ENCODE results near the gene NECTIN4.
"Not testable (repeated sequence)": the region's sequence is repeated elsewhere in the genome, so short reads cannot be mapped to it uniquely, and the experiment has no call there.

Gene NECTIN4

DNA sequence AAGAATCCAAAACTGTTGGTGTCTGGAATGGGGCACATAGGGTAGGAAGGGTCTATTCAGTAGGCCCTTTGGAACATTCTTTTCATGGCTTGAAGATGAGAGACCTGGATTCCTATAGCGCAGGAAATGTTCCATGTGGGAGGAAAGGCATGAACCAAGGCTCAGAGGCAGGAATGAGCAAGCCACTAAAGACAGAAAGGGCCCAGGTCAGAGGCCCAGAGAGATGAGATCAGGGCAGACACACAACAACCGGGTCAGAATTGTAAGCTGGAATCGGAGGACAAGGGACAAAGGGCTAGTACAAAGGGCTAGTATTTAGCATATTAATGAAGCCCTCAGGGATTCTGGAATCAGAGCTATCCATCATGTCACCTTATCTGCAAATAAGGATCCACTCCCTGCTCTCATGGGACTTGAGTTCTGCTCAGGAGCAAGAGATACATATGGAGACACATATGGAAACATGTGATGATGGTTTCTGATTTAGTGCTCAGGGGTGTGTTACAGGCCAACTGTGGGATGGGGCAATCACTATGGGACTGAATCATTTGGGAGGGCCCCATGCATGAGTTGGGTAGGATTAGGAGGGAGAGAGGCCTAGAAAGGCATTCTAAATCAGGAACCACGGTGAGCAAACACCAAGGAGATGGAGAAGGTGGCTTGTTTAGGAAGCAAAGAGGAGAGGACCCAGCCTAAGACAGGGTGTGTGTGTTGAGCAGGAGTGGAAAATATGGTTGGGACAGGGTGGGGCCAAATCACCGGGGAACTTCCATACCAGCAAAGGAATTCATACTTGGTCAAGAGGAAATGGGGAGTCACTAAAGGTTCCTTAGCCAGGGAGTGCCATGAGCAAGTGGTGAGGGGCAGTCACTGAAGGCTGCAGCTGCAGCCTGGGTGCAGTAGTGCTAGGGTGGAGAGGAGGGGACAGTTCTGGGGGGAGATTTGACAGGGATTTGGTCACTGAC is 8.6 kb downstream of the NECTIN4 start:
- no peak for DNase-seq

DNA sequence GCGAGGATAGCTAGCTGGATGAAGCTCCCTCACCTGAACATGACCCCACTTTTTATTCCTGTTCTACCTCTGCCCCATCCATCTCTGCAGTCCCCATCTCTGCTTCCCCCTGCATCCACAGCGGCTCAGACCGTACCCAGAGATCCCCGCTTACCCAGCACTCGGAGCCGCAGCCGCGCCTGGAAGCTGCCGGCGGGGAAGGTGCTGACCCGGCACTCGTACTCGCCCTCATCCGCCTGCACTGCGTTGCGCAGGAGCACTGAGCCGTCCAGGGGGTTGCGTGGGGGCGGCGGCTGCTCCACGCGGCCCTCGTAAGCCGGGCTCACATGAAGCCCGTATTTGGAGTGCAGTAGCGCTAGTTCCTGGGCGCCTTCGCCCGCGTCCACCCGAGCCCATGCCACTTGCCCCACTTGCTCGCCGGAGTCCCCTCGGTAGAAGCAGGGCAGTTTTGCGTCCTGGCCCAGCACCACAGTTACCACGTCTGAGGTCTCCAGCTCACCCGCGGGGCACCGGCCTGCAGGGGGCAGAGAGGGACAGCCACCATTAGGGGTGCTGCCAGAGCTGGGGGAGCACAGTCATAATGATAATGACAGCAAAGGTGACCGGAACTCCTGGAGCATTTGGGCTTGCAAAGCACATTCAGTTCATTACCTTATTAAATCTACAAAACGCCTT is 9.8 kb downstream of the NECTIN4 start:
- DNase-seq = no peak

DNA sequence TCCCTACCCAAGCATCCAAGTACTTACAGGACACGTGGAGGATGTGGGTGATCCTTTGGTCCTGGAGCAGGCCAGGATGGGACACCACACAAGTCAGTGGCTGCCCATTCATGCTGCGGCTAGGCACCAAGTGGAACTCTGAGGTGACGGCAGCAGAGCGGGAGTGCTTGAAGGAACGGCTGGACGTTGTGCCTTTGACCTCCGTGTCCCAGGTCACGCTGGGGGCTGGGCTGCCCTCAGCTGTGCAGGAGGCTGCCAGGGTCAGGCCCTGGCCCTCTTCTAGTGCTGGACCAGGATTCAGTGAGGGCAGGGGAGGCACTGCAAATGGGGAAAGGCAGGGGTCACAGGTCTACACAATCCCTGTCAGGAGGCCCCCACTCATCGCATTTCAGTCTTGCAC is 11.9 kb downstream of the NECTIN4 start:
- no peak for DNase-seq

DNA sequence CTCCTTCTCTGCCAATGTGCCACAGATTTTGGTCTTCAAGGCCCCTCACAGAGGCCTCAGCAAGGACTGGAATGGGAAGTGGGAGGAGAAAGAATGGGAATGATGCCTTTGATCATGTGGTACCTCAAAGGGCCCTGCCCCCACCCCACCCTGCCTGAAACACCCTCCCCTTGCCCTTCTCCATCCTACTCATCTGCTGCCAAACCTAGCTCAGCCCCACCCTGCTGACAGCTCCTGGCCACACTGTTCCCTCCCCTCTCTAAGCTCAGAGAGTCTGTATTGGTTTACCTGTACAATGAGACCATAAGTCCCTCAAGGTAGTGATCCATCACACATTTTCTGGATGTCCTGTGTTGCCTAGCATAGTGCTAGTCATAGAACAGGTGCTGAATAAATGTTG is 12.9 kb downstream of the NECTIN4 start:
- no peak for DNase-seq

DNA sequence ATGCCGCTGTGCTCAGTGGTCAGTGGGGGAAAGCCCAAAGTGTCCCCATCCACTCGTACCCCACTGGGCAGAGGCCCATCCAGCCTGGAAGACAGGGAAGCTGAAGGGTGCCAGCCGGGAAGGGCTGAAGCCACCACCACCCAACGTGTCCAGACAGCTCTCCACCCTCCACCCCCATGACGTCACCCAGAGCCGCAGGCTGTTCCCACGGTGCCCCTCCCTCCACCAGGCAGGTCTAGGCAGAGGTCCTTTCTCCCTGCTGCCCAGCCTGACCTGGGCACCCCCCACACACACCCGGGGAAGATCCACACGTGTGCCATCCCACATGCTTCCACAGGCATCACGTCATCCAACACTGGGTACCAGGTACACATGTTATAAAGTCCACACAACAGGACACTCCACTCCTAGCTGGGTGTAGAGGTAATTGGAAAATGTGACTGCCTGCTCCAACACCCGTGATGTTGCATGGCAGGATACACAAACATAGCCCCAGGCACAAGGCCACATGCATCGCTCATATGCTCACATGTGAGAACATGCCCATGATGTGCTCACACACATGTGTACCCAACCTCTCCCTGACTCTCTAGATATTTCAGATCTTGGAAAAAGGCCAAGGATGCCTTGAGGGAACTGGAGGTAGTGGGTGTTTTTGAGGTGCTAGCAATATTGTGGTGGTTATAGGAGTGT is 14.5 kb downstream of the NECTIN4 start:
- no peak for DNase-seq

DNA sequence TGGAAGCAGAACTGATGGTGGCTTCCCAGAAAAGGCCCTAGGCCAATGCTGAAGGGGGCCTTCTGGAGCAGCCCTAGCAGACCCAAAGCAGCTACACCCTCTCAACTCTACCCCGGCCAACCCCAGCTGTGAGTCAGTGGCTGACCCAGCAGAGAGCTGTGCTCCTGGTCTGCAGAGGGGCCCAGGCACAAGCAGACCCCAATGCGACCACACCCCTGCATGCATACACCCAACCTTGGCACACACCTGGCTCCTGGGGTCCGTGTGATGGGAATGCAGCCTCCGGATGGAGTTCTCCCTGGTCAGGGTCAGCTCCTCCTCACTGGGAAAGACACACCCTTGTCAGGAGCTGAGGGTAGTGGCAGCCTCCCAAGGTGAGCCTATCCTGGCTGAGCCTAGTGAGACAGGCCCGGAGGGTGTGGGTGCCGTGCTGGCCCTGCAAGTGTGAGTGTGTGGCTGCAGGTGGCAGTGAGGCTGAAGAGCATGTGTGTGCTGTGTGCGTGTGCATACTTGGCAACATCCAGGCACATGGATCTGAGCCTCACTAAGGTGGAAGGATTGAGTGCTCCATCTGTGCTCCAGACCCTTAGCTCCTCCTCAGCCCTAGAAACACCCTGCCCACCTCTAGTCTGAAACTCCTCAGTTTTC is 15.8 kb downstream of the NECTIN4 start:
- no peak for DNase-seq

DNA sequence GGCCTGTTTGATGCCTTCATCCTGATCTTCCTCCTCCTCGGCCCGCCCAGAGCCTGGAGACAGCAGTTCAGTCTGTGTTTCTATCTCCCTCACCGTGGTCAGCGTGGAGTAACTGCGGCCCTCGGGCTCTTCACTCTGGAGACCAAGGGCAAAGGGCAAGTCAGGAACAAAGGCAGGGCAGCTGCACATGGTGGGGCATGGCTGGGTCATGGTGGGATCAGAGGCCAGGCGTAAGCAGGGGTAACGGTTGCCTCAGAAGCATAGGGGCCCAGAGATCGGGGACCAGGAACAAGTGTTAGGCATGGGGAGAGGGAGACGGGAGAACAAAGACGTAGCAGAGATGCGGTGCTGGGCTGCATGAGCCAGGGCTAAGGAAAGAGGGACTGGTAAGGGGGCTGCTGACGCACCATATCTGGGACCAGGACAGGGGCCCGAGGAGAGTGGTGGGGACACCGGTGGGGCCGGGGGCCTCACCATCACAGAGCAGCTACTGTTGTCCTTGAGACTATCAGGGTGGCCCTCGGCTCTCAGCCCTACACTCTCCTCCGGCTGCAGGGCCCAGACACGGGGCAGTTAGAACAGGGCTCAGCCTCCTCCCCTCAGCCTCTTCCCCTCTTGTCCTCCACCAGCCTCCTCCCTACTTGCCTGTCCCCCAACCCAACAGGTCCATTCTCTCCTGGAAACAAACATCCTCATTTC is 16.5 kb downstream of the NECTIN4 start:
- no peak for DNase-seq

DNA sequence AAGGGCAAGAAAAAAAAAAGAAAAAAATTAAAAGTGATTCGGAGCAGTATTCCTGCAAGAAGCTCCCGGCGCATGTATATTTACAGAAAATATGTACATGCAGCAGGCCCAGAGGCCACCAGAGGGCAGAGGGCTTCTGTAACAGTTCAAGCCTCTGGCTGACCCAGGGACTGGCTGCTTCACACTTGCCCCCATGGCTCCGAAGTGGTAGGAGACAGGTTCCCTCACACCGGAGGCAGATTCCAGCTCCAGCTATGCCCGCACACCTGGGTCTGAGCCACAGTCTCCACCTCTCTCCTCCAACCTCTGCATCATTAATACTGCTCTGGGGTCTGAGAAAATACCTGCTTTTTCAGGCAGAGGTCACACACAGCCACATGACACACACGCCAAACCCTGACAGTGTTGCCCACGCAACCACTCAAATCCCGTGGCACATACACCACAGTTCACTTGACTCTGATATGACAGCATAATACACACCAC is 17.4 kb downstream of the NECTIN4 start:
- DNase-seq = peak; percentile 16 to 40

DNA sequence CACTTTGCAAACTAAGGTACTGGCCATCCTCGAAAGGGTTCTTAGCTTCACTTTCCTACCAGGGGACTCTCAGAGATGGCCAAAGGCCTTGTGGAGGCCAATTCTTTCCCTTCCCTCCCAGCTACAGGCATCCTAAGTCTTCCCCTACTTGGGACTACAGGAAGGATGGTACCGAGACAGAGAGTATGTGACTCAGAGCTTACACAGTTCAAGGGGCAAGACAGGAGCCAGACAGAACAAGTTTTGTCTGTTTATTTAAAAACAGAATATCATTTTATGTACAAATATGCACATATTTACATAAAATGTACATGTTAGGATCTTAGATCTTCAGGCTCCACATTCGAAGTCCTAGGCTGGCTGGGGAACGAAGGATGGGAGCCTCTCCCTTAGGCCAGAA is 18.6 kb downstream of the NECTIN4 start:
- DNase-seq = no peak

DNA sequence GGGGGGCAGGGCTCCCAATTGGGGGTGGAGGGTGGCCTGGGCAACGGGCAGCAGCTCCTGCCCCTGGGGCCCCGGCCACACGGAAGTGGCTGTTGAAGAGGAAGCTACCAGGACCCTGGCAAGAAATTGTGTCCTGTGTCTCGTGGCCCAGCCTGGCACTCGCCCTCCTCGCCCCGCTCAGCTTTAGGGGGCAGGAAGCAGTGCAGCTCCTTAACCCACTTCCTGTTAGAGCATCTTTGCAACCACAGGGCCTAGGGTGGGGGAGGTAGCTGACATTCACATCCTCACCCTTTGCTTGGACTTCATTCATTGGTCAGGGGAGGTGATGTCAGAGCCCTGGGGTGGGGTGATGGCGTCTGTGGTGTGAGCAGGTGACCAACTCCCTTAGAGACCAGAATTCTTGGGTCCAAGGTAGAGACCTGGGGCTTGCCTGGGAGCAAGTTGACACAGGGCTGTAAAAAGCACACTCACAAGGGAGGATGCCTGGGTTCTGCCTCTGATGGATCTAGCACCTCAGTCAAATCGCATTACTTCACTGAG is 19.6 kb downstream of the NECTIN4 start, which contains the start of gene ARHGAP30:
Gene ARHGAP30, minus strand, starts transcription at position 161 of the 540 bp plus-strand sequence. CDS start 267 bp downstream, outside the sequence.
- DNase-seq = peak; percentile 77 to 82

DNA sequence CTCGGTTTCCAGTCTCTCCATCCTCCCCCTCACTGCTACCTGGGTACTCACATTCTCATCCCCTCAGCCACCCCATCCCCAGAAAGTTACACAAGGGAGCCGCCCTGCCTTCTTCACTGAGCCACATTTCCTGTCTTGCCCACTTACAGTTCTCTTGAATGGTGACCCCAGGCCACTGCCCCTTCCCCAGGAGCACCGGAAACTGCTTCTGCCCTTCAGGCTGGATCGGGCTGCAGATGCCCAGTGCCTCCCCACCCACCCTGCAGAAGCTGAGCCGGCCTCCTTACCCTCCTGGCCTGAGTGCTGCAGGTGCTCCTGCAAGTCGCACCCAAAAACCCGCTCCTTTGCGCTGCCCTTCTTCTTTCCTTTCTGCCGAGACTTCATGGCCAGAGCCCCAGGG is 20.1 kb downstream of the NECTIN4 start:
- DNase-seq = no peak

DNA sequence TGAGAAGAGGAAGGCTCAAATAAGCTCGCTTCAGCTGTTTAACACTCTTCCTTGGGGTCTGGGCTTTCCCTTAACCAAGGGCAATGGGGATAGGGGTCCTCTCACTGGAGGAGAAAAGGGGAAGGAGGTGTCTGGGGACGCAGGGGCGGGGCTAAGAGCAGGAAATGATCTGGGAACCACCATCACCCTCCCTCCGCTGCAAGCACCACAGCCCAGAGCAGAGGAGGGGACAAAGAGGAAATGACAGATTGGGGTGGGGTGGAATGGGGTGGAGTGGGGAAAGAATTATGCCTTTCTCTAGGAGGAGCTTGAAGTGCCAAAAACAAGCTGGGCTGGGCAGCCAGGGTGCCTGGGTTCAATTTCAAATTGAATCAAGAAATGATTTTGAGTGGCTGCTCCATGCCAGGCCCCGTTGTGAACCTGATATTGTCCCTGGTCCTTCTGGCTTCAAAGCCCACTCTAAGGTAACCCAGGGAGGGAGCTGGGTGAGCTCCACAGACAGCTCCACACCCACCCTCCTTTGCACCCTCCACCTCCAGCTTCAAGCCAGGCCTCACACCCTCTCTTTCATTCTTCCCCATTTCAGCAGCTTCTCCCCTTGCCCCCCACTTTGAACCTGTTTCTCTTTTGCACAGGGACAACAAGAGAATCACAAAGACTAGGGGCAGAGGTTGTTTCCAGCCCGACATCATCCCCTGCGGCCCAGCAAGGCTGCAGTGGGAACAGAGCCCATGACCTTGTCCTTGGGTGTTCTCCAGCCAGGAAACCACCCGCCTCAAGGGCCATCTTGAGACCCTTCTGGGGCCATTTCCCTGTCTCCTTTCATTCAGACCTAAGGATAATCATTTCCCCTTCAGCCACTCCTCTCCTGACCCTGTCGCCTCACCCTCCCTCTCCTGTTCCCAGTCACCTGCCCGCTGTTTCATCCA is 20.8 kb downstream of the NECTIN4 start:
- DNase-seq = peak; percentile 59 to 93

DNA sequence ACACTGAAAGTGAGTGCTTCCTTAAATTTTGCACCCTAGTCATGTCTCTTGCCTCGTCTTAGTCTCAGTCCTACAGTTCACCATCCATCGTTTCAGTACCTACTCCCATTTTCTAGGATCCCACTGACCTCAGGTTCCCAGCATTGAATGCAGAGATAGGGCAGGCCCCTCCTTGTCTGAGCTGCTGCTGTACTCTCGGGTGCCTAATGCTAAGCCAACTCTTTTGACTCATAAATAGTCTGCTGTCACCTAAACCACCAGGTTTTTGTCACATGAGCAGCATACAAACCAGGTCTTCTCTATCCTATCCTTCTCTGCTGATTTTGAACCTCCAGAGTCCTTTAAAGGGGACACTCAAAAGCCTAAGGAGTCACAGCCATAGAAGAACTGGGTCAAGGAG is 22.7 kb downstream of the NECTIN4 start:
- DNase-seq = no peak

DNA sequence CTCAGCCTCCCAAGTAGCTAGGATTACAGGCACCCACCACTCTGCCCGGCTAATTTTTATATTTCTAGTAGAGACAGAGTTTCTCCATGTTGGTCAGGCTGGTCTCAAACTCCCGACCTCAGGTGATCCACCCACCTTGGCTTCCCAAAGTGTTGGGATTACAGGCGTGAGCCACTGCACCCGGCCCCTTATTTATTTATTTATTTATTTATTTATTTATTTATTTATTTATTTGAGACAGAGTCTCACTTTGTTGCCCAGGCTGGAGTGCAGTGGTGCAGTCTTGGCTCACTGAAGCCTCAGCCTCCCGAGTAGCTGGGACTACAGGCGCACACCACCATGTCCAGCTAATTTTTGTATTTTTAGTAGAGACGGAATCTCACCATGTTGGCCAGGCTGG is 23.7 kb downstream of the NECTIN4 start:
- DNase-seq = not testable (repeated sequence)

DNA sequence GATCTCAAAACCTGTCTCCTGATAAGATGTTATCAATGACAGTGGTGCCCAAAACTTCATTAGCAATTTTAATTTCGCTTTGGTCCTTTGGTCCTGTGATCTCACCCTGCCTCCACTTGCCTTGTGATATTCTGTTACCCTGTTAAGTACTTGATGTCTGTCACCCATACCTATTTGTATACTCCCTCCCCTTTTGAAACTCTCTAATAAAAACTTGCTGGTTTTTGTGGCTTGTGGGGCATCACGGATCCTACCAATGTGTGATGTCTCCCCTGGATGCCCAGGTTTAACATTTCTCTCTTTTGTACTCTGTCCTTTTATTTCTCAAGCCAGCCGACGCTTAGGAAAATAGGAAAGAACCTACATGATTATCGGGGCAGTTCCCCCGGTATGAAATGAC is 25.4 kb downstream of the NECTIN4 start:
- DNase-seq = not testable (repeated sequence)

DNA sequence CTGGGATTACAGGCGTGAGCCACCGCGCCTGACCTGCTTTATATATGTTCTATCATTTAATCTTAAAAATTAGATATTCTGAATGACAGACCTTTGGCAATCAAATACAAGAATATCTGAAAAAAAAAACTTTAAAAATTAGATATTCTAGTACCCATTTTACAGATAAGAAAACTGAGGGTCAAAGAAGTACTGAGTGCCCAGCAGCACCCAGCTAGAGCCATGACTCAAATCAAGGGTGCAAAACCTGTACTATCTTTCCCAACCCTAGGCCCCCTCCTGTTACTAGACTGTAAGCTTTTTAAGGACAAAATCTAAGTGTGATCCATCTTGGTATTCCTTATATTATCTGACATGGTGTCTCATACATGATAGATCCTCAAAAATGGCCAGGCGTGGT is 27.9 kb downstream of the NECTIN4 start:
- no peak for DNase-seq

DNA sequence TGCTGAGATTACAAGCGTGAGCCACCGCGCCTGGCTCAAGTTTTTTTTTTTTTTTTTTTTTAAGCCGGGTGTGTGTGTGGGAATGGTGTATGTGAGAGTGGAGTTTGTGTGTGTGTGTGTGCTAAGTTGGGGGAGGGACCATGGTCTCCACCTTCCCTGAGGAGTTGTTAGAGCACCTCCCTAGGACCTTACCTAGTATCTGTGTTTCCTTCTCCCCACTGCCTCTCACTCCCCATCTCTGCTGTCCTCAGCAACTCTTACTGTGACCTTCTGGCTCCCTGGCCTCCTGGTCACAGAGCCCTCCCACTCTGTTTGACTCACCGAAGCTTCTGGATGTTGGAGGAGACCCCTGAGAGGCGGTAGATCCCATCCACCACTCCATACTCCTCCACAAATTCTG is 30.1 kb downstream of the NECTIN4 start:
- no peak for DNase-seq

DNA sequence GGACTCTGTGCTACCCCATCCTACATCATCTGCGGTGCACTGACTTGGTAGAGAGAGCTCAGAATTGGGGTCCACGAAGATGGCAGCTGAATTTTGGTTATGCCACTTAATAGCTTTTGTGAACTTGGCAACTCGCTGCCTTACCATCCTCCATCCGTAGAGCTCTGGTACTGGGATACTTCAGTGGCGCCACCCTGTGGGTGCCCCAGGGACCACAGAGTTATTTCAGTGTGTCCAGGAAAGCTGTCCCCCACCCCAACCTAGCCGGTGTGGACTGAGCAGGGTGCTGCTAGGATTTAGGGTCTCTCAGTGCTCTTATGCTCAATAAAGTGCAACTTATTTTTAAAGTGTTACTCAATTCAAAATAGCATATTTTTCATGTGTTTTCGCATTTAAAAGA is 34.6 kb downstream of the NECTIN4 start:
- DNase-seq = no peak

DNA sequence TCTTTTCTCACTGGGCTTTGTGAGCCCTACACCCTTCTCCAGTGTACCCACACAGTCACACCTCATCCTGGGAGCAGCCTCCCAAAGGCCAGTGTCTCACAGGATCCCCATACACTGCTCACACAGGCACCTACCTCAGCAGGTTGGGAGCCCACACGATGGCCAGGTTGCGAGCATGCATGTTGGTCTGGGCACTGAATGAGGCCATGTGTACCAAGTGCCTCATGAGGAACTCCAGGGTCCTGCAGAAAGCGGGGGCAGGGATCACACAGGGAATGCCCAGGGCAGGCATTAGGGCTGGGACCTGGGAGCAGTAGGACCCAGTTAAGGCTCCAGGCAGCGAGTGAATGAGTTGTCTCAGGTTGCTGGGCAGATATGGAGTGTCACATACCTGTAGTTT is 35.1 kb downstream of the NECTIN4 start:
- no peak for DNase-seq

DNA sequence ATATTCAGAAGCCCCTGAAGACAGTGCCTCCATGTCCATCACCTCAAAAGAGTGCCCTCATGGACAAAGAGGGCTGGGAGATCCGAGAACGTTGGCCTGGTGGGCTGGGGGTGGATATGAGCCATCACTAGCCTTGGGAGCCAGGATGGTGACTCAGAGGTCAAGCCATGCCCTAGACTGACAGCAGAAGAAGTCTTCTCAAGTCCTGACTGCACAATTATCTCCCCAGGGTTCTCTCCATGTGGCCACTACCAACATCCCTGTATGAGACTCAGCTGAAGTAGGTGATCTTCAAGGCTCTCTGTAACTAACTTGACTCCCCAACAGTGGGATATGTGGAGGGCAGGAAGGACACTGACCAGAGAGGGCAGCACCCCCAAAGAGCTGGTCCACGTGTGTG is 36.5 kb downstream of the NECTIN4 start:
- DNase-seq = no peak

DNA sequence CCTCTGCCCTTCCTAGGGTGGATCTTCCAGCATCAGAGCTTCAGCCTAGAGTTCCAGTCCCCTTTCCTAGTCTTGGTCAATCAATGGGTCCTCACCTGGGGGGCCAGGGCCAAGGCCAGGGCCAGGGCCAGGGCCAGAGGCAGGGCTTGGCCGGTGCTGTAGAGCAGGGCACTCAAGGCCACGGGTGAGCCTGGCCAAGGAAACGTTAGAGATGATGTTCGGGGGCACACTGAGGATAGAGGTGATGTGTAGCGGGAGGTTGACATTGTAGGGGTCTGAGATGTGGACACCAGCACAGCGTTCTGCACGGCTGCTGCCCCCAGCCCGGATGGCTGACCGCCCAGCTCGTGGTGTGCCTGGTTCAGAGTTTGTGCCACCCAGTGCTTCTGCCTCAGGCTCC is 38.1 kb downstream of the NECTIN4 start:
- DNase-seq = no peak

Measured in bone marrow (tissue), 2 donors.